Right kidney (tissue), 9 donors: ENCODE measurements around the gene LURAP1L.
A peak's percentile ranks its signal among the peaks of the same experiment; 100 is the strongest.

Experiments used
- DNase-seq: peaks from one replicate; pipeline ENCODE4 v3.0.0-alpha.2; 2016
- long read RNA-seq, 8 donors: transcript quantifications; one replicate each; lab custom pipeline, GENCODE V29; 2026

The LURAP1L gene
- long read RNA-seq, donor 1, transcript LURAP1L-201 (2 exons, 1,753 nt), result major isoform, 13 of 13 reads
- long read RNA-seq, donor 1, partial matches to known transcripts, result 0 of 13 reads
- long read RNA-seq, donor 1, other reads (novel, unspliced or antisense), result 0 of 13 reads
- long read RNA-seq, donor 2, transcript LURAP1L-201 (2 exons, 1,753 nt), result major isoform, 15 of 15 reads
- long read RNA-seq, donor 2, partial matches to known transcripts, result 0 of 15 reads
- long read RNA-seq, donor 2, other reads (novel, unspliced or antisense), result 0 of 15 reads
- long read RNA-seq, donor 3, partial matches to known transcripts, result 0 of 4 reads
- long read RNA-seq, donor 3, other reads (novel, unspliced or antisense), result 0 of 4 reads
- long read RNA-seq, donor 4, transcript LURAP1L-201 (2 exons, 1,753 nt), result major isoform, 21 of 21 reads
- long read RNA-seq, donor 4, partial matches to known transcripts, result 0 of 21 reads
- long read RNA-seq, donor 4, other reads (novel, unspliced or antisense), result 0 of 21 reads
- long read RNA-seq, donor 5, transcript LURAP1L-201 (2 exons, 1,753 nt), result major isoform, 9 of 9 reads
- long read RNA-seq, donor 5, partial matches to known transcripts, result 0 of 9 reads
- long read RNA-seq, donor 5, other reads (novel, unspliced or antisense), result 0 of 9 reads
- long read RNA-seq, donor 6, transcript LURAP1L-201 (2 exons, 1,753 nt), result major isoform, 5 of 11 reads
- long read RNA-seq, donor 6, partial matches to known transcripts, result 6 of 11 reads
- long read RNA-seq, donor 6, other reads (novel, unspliced or antisense), result 0 of 11 reads
- long read RNA-seq, donor 7, transcript LURAP1L-201 (2 exons, 1,753 nt), result major isoform, 22 of 23 reads
- long read RNA-seq, donor 7, partial matches to known transcripts, result 0 of 23 reads
- long read RNA-seq, donor 7, other reads (novel, unspliced or antisense), result 0 of 23 reads
- long read RNA-seq, donor 8, transcript LURAP1L-201 (2 exons, 1,753 nt), result major isoform, 11 of 16 reads
- long read RNA-seq, donor 8, partial matches to known transcripts, result 5 of 16 reads
- long read RNA-seq, donor 8, other reads (novel, unspliced or antisense), result 0 of 16 reads

DNA sequence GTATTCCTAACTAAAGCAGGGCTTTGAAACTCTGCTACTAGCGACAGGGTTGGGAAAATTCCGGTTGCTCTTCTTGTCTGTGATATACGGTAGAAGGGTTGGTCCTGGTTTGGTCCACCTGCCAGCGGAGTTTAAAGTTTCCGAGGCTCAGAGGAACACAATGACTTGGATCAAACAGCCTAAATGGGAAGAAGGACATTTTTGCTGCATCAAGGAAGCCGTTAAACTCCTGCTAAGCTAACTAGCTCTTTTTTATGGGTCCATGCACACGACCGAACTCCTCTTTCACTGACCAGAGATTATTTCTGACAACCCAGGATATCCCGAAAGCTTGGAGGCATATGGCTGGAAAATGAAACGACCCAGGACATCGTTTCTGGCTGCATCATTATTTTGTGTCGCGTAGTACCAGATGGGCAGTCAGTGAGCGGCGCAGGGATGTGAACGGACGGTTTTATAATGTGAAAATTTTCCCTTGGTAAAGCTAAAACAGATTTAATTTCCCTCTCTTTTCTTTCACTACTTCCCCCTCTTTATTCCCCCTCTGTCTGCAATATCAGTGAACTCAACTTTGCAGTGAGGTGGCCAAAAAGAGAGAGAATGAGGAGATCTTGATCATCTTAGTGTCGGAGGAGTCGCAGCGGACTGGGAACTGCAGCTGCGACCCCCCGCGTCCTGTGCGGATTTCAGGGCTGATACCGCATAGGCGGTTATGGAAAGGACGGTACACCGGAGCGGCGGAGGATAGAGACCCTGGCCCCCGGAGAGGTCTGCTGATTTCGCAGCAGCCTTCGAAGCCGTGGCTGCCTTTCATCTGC is at the start of gene LURAP1L:
LURAP1L (plus strand) TSS at position 160 of the 818 bp plus-strand sequence. CDS start 696 bp downstream, outside the sequence.
- peak; percentile 77 for DNase-seq

DNA sequence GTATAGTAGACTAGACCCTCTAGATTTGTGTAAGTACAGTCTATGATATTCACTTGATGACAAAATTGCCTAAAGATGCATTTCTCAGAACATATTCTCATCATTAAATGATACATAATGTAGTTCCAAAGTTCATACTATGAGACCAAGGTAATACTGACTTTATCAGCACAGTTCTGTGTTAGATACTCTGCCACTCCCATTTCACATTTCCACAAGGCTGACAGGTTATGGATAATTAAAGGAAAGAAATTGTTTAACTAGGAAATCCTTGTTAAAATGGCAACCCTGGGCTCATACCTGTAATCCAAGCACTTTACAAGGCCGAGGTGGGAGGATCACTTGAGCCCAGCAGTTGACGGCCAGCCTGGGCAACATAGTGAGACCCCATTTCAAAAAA is 48.0 kb upstream of the LURAP1L start:
- no peak for DNase-seq

DNA sequence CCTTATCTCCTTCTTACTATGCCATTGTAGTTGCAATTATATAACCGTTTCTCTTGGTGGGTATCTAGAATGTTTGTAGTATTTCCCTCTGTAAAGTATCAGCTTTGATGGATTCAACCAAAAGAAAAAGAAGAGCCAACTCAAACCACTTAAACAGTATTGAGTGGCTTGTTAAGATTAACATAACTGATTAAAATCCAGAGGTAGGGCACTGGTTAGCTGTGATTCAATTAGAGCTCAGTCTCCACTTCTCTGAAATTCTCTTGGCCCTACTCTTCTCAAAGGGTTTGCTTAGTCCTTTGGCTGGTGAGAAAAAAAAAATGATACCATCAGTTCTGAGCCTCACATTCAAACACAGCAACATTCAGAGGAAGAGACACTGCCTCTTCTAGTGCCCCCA is 44.6 kb upstream of the LURAP1L start:
- no peak for DNase-seq

GRCh38 chr9:12730927-12731326 is 43.9 kb upstream of the LURAP1L start:
- no peak for DNase-seq

GRCh38 chr9:12732971-12733370 is 41.8 kb upstream of the LURAP1L start:
- no peak for DNase-seq

DNA sequence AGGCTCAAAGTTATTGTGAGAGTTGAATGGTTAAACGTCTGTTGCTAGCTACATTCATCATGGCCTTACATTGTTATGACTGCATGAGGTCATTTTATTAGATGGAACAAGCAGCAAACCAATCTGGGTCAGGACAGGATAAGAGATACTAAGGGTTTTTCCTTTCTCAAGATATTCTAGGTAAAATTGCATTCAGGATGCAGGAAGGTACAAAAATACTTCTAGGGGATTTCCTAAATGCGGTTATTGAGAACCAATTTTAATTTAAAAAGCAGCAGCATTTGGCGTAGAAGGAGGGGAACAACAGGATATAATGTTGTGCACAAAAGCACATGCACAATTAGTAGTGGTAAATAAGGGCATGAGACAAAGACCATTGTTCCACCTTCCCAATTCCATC is 39.2 kb upstream of the LURAP1L start:
- DNase-seq, result no peak

DNA sequence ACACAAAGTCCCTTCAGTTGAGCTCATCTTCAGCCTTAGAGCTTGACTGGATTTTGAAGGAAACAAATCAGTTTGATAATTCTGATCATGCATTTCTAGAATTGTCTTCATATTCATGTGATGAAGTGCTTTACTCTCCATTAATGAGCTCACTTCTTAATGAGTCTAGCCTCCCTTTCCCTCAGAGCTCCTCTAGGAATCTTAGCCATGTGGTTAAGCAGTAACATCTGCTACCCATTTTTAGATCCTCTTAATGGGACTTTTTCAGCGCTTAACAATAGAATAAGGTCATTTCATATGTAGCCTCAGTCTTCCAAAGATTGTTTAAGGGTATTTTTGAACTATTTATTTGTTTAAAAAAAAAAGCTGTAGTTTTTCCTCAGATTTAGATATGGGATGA is 36.9 kb upstream of the LURAP1L start:
- DNase-seq, result no peak

- DNase-seq, result no peak
Observed at GRCh38 chr9:12739014-12739652, 35.7 kb upstream of the LURAP1L start.

DNA sequence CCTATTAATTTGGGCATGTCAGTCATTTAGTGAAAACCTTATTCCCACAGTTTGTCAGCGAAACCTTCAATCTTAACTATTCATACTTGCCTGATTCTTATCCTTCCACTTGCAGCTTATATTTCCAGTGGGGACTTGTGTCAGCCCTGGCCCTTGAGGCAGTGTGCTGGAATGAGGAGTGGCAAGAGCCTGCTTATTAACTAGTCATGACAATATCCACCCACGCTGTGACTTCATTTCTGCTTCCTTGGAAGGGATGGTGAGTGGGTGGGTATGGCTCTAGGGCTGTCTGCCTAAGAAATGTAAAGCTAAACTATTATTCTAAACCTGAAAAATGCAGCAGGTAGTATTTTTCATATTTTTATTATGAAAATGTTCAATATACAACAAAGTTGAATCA is 34.0 kb upstream of the LURAP1L start:
- DNase-seq, result no peak

- DNase-seq, result no peak
Observed at GRCh38 chr9:12748016-12748415, 26.8 kb upstream of the LURAP1L start.

GRCh38 chr9:12748954-12749353 is 25.9 kb upstream of the LURAP1L start:
- no peak for DNase-seq

GRCh38 chr9:12753931-12754330 is 20.9 kb upstream of the LURAP1L start:
- DNase-seq, result no peak

DNA sequence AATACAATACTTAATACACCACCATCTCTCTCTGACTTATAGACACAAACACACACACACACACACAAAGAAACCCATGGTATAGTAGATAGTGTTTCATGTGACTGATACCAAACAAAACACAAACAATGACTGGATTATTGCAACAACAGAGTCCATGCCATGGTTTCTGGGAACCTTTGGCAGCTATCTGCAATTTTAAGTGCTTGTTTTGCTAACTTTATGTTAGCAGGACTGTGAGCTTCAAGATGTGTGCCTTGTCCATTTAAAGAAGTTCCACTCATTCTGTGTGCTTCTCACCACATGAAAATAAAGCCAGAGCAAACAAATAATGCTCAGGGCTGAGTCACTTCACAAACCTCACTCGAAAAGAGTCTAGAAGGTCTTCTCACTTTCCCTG is 15.1 kb upstream of the LURAP1L start:
- DNase-seq, result no peak

- no peak for DNase-seq
Observed at GRCh38 chr9:12760758-12761157, 14.1 kb upstream of the LURAP1L start.

DNA sequence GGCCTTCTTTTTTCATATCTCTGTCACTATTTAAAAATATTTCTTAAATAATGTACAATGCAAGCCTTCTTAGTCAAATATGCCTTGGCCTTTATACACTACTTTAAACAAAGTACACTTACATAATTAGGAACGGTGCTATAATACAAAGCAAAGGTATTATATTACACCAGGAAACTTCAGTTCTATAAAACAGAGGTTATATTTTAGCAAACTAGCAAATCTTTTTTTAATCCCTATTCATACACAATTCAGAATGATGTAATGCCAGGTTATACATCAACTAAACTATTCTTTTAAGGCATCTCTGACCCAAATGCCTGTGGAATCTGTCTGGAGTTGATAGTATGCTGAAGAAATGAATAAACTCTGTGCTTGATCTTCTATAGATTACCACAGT is 10.7 kb upstream of the LURAP1L start:
- DNase-seq, result no peak

- DNase-seq, result no peak
Observed at GRCh38 chr9:12765088-12765798, 9.6 kb upstream of the LURAP1L start.

DNA sequence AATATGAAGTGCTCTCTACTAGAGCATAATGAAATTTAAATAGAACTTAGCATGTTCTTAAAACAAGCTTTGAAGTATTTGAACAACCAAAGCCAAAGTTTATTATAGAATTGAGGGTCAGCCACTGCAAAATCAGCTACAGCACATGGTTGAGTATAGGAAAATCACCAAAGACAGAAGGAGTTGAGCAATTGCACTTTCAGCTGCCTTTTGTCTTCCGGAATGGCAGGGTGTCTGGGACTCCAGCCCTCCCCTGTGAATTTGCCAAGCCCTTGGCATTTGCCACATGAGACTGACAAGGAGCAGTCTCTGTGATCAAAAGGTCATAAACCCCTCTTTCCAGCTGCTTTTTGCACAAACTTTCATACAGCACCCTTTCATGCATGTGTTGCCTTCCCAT is 8.5 kb upstream of the LURAP1L start:
- DNase-seq, result no peak

DNA sequence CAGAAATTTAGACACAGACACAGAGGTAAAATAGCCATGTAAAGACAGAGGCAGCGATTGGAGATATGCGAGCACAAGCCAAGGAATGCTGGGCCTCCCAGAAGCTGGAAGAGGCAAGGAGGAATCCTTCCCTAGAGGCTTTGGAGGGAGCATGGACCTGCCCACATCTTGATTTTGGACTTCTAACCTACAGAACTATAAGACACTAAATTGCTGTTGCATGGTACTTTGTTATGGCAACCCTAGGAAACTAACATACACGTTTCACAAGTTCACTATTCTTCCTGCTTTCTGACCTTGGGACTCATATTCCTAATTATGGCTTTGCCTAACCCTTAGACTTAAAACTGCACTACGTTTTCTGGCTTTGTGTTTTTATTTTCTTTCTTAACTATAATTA is 4.6 kb upstream of the LURAP1L start:
- no peak for DNase-seq

GRCh38 chr9:12771891-12772290 is 2.9 kb upstream of the LURAP1L start:
- no peak for DNase-seq

GRCh38 chr9:12773562-12773961 is 1.3 kb upstream of the LURAP1L start:
- DNase-seq, result no peak
